GM18907 (cell line): ENCODE results near the gene ZNF503.

Source experiments
- ATAC-seq: cut with Tn5 transposase; IDR thresholded peaks from one replicate; pipeline ENCODE4 v1.9.1; 2021; ENCODE audit warnings: mild to moderate bottlenecking, moderate library complexity; ENCODE audit not compliant: unreplicated experiment

ZNF503 gene

DNA sequence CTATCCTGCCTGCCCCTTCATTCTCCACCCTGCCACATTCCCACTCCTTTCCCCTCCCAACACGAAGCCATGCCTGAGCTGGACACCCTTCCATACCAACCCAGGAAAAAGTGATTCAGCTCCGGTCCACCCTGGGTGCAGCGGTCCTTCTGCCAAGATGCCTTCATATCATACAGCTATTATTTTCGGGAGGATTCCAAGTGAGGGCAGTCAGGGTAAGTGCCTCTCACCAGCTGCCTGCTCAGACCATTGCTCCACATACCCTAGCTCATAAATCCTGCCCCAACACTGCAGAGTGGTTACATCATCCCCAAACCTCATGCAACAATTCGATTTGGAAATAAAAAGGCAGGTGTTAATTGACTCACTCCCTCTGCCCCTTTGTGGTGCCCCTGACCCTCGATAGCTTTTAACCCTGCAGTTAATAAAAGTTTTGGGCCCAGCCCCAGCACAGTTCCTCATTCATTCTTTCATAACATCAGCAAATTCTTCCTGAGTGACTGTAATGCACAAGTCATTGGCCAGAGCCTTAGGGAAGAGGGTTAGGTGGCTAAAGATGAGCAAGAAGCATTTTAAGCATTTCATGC lies 42.6 kb downstream of the ZNF503 start:
- ATAC-seq: no peak

DNA sequence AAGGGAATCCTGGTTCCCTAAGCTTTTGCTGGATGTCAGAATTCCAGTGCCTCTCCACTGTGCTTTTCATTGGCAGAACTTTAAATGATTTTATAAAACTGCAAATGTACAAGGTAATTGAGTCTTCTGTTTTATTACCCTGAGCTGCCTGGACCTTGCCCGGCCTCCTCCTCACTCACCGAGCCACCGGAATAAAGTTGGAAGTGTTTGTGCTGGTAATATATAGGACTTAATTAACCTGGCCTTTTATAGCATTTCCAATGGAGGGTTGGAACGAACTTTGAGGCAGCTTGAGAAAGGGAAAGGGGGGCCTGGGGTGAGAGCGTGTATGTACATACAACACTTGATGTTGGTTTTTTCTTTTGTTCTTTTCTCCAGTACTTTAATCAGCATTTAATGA lies 43.4 kb downstream of the ZNF503 start:
- ATAC-seq: no peak

DNA sequence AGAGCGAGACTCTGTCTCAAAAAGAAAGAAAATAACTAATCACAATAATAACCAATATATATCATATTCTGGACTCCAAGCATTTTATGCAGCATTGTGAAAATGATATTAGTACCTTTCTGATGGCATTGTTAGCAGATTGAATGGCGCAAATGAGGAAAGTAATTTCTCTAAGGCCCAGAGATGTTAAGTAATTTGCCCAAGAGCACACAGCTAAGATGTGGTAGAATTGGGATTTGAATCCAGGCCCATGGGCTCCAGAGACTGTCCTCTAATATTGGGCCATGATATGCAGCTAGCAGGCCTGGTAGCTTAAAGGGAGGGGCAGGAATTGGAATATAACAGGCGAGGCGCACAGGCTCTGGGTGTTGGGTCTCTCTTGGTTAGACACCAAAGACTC lies 44.1 kb downstream of the ZNF503 start:
- no peak for ATAC-seq

- no peak for ATAC-seq
These were observed 45.1 kb downstream of the ZNF503 start for GRCh38 chr10:75356484-75356883.

GRCh38 chr10:75355706-75356105 lies 45.9 kb downstream of the ZNF503 start:
- no peak for ATAC-seq

- ATAC-seq: no peak
These were observed 48.4 kb downstream of the ZNF503 start for GRCh38 chr10:75353183-75353582.

- ATAC-seq: no peak
These were observed 48.9 kb downstream of the ZNF503 start for GRCh38 chr10:75352650-75353049.

- ATAC-seq: no peak
These were observed 49.9 kb downstream of the ZNF503 start for GRCh38 chr10:75351637-75352036.

- no peak for ATAC-seq
These were observed 50.8 kb downstream of the ZNF503 start for GRCh38 chr10:75350791-75351190.
